ENCODE data around the gene SERPINA4.

The SERPINA4 gene

DNA sequence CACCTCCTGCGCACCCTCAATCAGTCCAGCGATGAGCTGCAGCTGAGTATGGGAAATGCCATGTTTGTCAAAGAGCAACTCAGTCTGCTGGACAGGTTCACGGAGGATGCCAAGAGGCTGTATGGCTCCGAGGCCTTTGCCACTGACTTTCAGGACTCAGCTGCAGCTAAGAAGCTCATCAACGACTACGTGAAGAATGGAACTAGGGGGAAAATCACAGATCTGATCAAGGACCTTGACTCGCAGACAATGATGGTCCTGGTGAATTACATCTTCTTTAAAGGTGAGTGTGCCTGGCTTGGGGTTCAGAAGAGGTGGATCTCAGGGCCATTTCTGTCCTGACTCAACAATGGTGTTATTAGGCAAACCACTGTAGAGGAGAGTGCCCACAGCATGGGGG, 53.6 kb downstream of the SERPINA4 start:
- no peak for DNase-seq (ENCODE audit: low read depth in 2 of 3, low spot score in 1 of 3)

DNA sequence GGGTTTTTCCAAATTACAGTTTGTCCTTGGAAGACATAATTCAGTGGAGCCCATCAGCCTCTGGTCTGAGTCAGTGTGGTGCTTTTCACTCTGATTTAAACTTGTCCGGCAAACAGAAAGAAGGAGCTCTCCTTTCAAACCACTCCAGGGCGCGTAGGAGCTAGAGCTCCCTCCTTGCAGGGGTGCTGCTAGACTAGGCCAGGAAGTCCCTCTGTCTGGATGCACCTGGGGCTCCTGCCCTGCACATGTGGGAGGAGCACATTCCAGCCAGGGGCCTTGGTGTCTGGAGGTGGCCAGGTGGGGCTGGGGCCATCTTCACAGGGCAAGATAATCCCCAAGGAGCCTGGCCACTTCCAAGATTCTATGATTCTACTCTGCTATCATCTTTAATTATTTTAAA, 54.0 kb downstream of the SERPINA4 start:
- no peak for DNase-seq (ENCODE audit: low read depth in 2 of 3, low spot score in 1 of 3)

DNA sequence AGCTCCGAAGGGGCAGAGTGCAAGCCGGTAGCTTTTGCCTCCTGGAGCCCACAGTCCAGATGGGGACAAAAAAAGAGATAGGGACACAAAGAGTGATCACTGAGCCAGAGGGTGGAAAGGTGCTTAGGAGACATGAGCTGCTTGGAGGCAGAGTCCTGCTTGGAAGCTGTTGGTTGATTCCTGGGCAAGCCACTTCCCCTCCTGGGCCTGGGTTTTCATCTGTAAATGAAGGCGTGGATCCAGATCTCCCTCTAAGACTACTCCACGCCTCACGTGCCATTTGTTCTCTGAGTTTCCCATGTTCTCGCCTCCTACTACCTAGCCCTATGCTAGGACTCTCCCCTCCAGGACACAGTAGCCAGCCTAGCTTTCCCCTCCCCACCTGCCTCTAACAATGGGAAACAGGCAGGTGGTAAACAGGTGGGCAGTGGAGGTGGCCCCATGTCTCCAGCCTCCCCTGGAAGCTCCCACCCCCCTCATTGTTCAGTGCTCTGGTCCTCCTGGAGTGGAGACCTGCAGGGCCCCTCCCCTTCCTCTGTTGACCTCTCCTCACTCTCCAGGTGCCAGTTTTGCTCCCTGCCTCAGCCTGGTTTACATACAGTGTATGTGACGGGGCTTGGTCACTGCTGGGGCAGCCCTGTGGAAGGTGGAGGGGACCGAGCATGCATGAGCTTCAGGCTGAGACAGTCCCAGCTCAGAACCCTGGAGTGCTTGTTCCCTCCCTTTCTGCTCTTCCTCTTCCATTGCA, 54.8 kb downstream of the SERPINA4 start:
- DNase-seq (ENCODE audit: low read depth in 2 of 3, low spot score in 1 of 3) = no peak

DNA sequence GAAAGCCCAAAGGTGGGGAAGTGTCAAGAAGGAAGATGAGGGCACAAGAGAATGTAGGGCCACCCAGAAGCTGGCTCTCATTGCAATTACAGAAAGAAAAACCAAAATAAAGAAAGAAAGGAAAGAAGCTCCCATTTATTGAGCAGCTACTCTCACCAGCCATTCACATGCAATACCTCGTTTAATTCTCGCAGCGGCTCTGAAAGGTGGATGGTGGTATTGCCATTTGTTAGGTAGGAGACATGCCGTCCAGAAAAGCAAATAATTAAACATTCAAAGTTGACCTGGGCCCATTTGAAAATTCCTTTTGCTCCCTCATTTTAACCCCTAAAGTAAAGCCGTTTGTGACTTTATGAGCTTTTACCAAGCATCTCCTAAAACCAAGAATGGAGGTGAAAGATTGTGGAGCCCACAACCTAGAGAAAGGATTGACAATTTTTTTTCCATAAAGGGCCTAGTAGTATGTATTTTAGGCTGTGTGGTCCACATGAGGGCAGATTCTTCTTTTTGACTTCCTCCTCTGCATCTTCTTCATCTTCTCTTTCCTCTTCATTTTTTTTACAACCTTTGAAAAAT, 56.2 kb downstream of the SERPINA4 start:
- no peak for DNase-seq (ENCODE audit: low read depth in 2 of 3, low spot score in 1 of 3)

DNA sequence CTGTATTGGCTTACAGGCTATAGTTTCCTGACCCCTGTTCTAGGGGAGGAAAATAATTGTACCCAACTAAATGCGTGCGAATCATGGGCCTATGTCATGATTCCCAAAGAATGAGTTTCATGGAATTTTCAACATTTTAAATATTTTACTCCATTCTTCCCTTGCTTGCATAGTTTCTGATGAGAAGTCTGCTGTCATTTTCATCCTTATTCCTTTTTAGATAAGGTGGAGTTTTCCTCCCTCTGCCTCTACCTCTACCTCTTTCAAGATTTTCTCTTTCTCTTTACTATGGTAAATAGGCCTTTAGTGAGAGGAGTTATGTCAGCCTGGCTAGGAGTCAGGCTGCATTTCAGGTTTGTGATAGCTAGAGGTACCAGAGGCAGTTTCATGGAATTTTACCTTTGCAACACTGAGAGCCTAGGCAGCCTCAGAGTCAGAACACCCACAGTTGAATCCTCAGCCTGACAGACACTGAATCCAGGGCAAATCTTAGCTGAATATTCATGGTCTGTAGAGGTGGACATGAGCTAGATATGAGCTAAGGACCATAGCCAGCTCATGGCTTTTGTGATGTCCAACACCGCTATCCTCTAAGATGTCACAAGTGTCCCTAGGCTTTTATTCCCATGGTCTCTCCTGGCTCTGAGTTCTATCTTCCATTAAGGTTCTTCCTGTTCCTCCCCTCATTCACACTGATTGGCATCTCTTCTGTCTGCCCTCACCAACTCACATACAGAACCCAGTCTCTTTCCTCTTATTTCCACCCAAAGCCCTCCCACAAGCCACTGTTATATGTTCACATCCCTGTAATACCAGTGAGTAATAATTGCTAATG, 57.0 kb downstream of the SERPINA4 start:
- no peak for DNase-seq (ENCODE audit: low read depth in 2 of 3, low spot score in 1 of 3)

DNA sequence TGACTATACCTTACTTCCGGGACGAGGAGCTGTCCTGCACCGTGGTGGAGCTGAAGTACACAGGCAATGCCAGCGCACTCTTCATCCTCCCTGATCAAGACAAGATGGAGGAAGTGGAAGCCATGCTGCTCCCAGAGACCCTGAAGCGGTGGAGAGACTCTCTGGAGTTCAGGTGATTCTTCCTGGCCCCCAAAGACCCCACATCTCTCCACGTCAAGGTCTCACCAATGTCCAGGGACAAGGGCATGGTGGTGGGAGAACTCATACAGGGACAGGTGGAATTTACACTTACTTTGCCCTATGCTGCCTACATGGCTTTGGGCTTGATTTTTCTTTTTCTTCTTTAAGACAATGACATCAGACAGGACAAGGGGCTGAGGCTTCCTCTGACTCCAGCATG, 58.1 kb downstream of the SERPINA4 start:
- DNase-seq (ENCODE audit: low read depth in 2 of 3, low spot score in 1 of 3) = no peak

Measured in stimulated activated CD4-positive, alpha-beta T cell treated with anti-CD3 and anti-CD28 coated beads, Interleukin-12 subunit alpha, Interleukin-12 subunit beta, amount 100 ng/mL, for 48 hours (primary cell).